GM12878 (cell line): Measurements from ENCODE around the gene IRF4. TPM values are rescaled to one million over a fixed set of nuclear protein-coding genes. Genes with fewer than 3 reads are reported as not detected.

Source experiments
- E4F1 ChIP-seq: fragments of 450-650 bp; IDR thresholded peaks from 2 replicates; pipeline ENCODE4 v1.6.1; 2018; ENCODE audit warnings: borderline replicate concordance, mild to moderate bottlenecking; ENCODE audit not compliant: partially characterized antibody
- FOXM1 ChIP-seq: IDR thresholded peaks from 2 replicates; pipeline ENCODE4 v1.6.1; 2012; ENCODE audit warnings: low read depth, mild to moderate bottlenecking, inconsistent platforms, low read length, moderate library complexity
- HDAC6 ChIP-seq: fragments of 200-600 bp; sonication (generic); IDR thresholded peaks from one replicate; pipeline ENCODE4 v1.8.0; 2017; ENCODE audit warnings: antibody characterized with exemption; ENCODE audit not compliant: unreplicated experiment
- NR2C2 ChIP-seq: IDR thresholded peaks from 2 replicates; pipeline ENCODE4 v1.6.1; 2011; ENCODE audit warnings: borderline replicate concordance, low read depth; ENCODE audit not compliant: control insufficient read depth, insufficient read length
- PAX8 ChIP-seq: fragments of 450-650 bp; IDR thresholded peaks from 2 replicates; pipeline ENCODE4 v1.6.1; 2017; ENCODE audit warnings: mild to moderate bottlenecking, moderate library complexity
- POLR2A ChIP-seq: IDR thresholded peaks from 2 replicates; pipeline ENCODE4 v1.6.1; 2011; ENCODE audit warnings: low read depth, mild to moderate bottlenecking, low read length
- RAD21 ChIP-seq: IDR thresholded peaks from 2 replicates; pipeline ENCODE4 v1.6.1; 2011; ENCODE audit warnings: mild to moderate bottlenecking, low read depth, low read length, moderate library complexity; ENCODE audit not compliant: insufficient read depth
- RAD51 ChIP-seq: fragments of 450-650 bp; IDR thresholded peaks from 2 replicates; pipeline ENCODE4 v1.6.1; 2016; ENCODE audit warnings: moderate library complexity, mild to moderate bottlenecking, inconsistent platforms
- RELA ChIP-seq: fragments of 450-650 bp; IDR thresholded peaks from 2 replicates; pipeline ENCODE4 v1.8.0; 2014; ENCODE audit warnings: borderline replicate concordance; ENCODE audit not compliant: partially characterized antibody
- REST ChIP-seq: IDR thresholded peaks from 2 replicates; pipeline ENCODE4 v1.6.1; 2012; ENCODE audit warnings: mild to moderate bottlenecking, low read depth, low read length
- RUNX3 ChIP-seq: IDR thresholded peaks from 2 replicates; pipeline ENCODE4 v1.6.1; 2012; ENCODE audit warnings: low read length, inconsistent platforms
- SIX5 ChIP-seq: IDR thresholded peaks from 2 replicates; pipeline ENCODE4 v1.6.1; 2011; ENCODE audit warnings: mild to moderate bottlenecking, low read depth, low read length, moderate library complexity; ENCODE audit not compliant: severe bottlenecking
- STAT1 ChIP-seq: fragments of 450-650 bp; conservative IDR thresholded peaks from 2 replicates; pipeline ENCODE4 v1.6.1; 2014; ENCODE audit warnings: antibody characterized with exemption, mild to moderate bottlenecking
- ZBTB11 ChIP-seq: fragments of 450-650 bp; formaldehyde crosslinking; IDR thresholded peaks from 2 replicates; pipeline ENCODE4 v1.5.0; 2022; ENCODE audit warnings: mild to moderate bottlenecking, missing genetic modification characterization
- ZNF592 ChIP-seq: fragments of 450-650 bp; IDR thresholded peaks from 2 replicates; pipeline ENCODE4 v1.6.1; 2017; ENCODE audit warnings: mild to moderate bottlenecking, moderate library complexity
- polyA plus RNA-seq, 11 experiments: library from polyadenylated mRNA; depleted of rRNA in 4 of 11; unstranded in 6 of 11; stranded (reverse) in 5 of 11; fragments of >200 nt; fragmentation: Nextera tagmentation in 4 of 11; fragmentation: Illumina TruSeq in 1 of 11; extraction: Ambion mirVana in 4 of 11; extraction: Trizol in 1 of 11; gene quantifications; 1 replicate in 1 of 11; 2 replicates in 10 of 11; pipeline versions ENCODE4 v1.2.1 to v1.2.3, GENCODE V29; 2011 to 2016; ENCODE audit warnings: inconsistent platforms in 2 of 11, missing spikeins in 2 of 11, low read depth in 1 of 11
- total RNA-seq, 4 experiments: library from RNA; depleted of rRNA in 3 of 4; stranded (reverse); fragments of >200 nt in 3 of 4; fragmentation: Illumina TruSeq in 1 of 4; extraction: Trizol in 1 of 4; gene quantifications; 2 replicates each; pipeline versions ENCODE4 v1.2.1 to v1.2.3, GENCODE V29; 2013 to 2021

IRF4 gene
- total and polyA plus RNA-seq, 10 of the 15 experiments (the other 5 are each of a cell fraction or from before 2014, with no cell fraction given), result 50.0 to 495 (median 257) TPM

GRCh38 chr6:392441-393390 is 1.2 kb downstream of the IRF4 start (continued):
- TF ChIP-seq ZNF592, result no peak
- TF ChIP-seq FOXM1, result no peak
- TF ChIP-seq POLR2A, result peak; percentile 65
- TF ChIP-seq RAD21, result no peak
- TF ChIP-seq SIX5, result no peak
- no peak for TF ChIP-seq ZBTB11 (CRISPR knock-in tag)
- no peak for TF ChIP-seq STAT1
- no peak for TF ChIP-seq HDAC6
- TF ChIP-seq RELA, result no peak
- no peak for TF ChIP-seq RUNX3
- no peak for TF ChIP-seq PAX8
- no peak for TF ChIP-seq E4F1
- peak; percentile 39; the same call in 1 of the 2 replicates for TF ChIP-seq REST
- no peak for TF ChIP-seq RAD51
- no peak for TF ChIP-seq NR2C2
